NCI-H345 treated with DMSO at 0.1 percent for 48 hours (cell line): ENCODE measurements around the gene TCP11X1.
"Not testable (repeated sequence)": the region's sequence is repeated elsewhere in the genome, so short reads cannot be mapped to it uniquely, and the experiment has no call there.

Experiments
- DNase-seq: peaks from one replicate; lab custom pipeline; 2025; ENCODE audit not compliant: unreplicated experiment; lab: John Stamatoyannopoulos, UW

The TCP11X1 gene

GRCh38 chrX:102214986-102215385 is at the start of gene TCP11X1:
TSS of gene TCP11X1 (plus strand) at chrX:102215301.
- not testable (repeated sequence) for DNase-seq

DNA sequence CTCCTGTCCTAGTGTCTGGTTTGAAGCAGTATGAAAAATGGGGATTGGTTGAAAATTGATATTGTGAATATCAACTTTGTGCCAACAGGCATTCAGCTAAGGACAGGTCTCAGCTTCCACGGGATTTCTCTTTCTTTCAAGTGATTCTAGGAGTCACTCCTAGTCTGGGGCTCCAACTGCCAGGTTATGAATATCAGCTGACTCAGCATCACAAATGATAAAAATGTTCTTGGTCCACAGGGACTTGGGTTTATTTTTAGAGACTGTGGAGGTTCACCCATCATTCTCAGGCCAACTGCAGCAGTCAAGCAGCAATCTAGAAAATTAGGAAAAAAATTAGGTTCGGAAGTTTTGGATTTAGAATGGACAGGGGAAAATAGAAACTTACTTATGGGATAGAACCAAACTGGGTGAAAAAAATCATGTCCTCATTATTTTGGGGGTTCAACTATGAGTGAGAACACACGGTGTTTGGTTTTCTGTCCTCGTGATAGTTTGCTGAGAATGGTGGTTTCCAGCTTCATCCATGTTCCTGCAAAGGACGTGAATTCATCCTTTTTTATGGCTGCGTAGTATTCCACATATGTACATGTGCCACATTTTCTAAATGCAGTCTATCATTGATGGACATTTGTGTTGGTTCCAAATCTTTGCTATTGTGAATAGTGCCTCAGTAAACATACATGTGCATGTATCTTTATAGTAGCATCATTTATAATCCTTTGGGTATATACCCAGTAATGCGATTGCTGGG is 29.0 kb upstream of the TCP11X1 start:
- no peak for DNase-seq

GRCh38 chrX:102207940-102208339 is 7.2 kb upstream of the TCP11X1 start:
- DNase-seq = not testable (repeated sequence)

GRCh38 chrX:102216497-102216896 is 1.4 kb downstream of the TCP11X1 start:
- not testable (repeated sequence) for DNase-seq

- not testable (repeated sequence) for DNase-seq
Observed at GRCh38 chrX:102235678-102236077, 20.6 kb downstream of the TCP11X1 start.

GRCh38 chrX:102240265-102240664 is 25.2 kb downstream of the TCP11X1 start:
- DNase-seq = not testable (repeated sequence)

- DNase-seq = not testable (repeated sequence)
Observed at GRCh38 chrX:102246893-102247292, 31.8 kb downstream of the TCP11X1 start, which contains the start of gene NXF2. TSS of gene NXF2 (plus strand) at chrX:102247167. CDS start at chrX:102307079, 59,912 bp downstream.

DNA sequence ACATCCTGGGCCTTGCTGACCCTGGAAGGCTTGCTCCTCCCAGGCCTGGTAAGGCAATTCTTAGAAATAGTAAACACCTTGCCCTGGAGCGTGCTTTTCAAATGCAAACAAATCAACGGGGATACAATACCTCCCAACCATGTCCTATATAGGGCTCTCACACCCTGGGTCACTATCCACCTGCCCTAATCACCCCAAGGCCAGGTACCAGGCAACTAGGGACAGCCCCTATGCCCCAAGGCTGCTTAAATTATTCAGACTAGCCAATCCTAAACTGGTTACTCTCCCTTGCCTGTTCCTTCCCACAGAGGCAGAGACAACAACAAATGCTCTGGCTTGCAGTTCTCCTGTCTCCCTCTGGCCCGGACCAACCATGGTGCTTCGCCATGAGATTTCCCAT is 57.1 kb downstream of the TCP11X1 start:
- DNase-seq = not testable (repeated sequence)
